HL-60 (cell line): ENCODE results near the gene SIGLEC12.
A peak's percentile ranks its signal among the peaks of the same experiment; 100 is the strongest.

Experiments
- DNase-seq, 2 experiments: peaks; one replicate each; pipeline ENCODE4 v3.0.0-alpha.2; 2010 to 2020; ENCODE audit warnings: low read depth in 1 of 2, low spot score in 1 of 2
- H3K27ac ChIP-seq: fragments of 250-450 bp; sonication (Bioruptor Pico); replicated peaks from 2 replicates; pipeline ENCODE4 v1.5.1; 2020; ENCODE audit warnings: mild to moderate bottlenecking, moderate library complexity
- H3K27me3 ChIP-seq: fragments of 250-450 bp; sonication (Bioruptor Pico); 2 replicates; pipeline ENCODE4 v1.5.1; 2021; ENCODE audit warnings: mild to moderate bottlenecking, moderate library complexity; ENCODE audit not compliant: insufficient read depth, poor library complexity, severe bottlenecking
- H3K4me3 ChIP-seq: replicated peaks from 2 replicates; pipeline ENCODE4 v1.5.1; 2011; ENCODE audit warnings: mild to moderate bottlenecking, control low read depth, low read length; ENCODE audit not compliant: insufficient read depth
- CTCF ChIP-seq: IDR thresholded peaks from one replicate; pipeline ENCODE4 v1.5.1; 2011; ENCODE audit warnings: low read length, control low read depth, inconsistent platforms; ENCODE audit not compliant: insufficient read depth
- GABPA ChIP-seq: IDR thresholded peaks from 2 replicates; pipeline ENCODE4 v1.6.1; 2012; ENCODE audit warnings: low read depth
- POLR2AphosphoS5 ChIP-seq: IDR thresholded peaks from 2 replicates; pipeline ENCODE4 v1.6.1; 2012; ENCODE audit warnings: low read depth
- REST ChIP-seq: IDR thresholded peaks from 2 replicates; pipeline ENCODE4 v1.6.1; 2012; ENCODE audit warnings: low read depth; ENCODE audit not compliant: insufficient replicate concordance
- SPI1 ChIP-seq: IDR thresholded peaks from 2 replicates; pipeline ENCODE4 v1.6.1; 2012; ENCODE audit warnings: low read depth, mild to moderate bottlenecking, borderline replicate concordance

Gene SIGLEC12

GRCh38 chr19:51458899-51459505 lies 42.6 kb downstream of the SIGLEC12 start:
- Histone ChIP-seq H3K4me3 (no peak overlapping the region), H3K27me3 (no peaks in the 10 kb centered on the region), H3K27ac (no peak overlapping the region)
- no peak for TF ChIP-seq POLR2AphosphoS5
- no peak for TF ChIP-seq GABPA
- TF ChIP-seq SPI1, result no peak
- TF ChIP-seq CTCF, result no peak
- TF ChIP-seq REST, result no peak
- peak in 1 of 2 experiments; percentile 29 for DNase-seq

- no peaks in the 10 kb centered on the region for H3K27me3 ChIP-seq
- TF ChIP-seq GABPA (no peak), REST (no peak)
- DNase-seq, result no peak
- H3K4me3 ChIP-seq, result no peak within 1 kb of the TSS
- H3K27ac ChIP-seq, result no peak within 1 kb of the TSS
These were observed 43.5 kb downstream of the SIGLEC12 start, which contains the start of gene SIGLEC8 for GRCh38 chr19:51458051-51458645. TSS of gene SIGLEC8 (minus strand) at chr19:51458454. CDS start at chr19:51458387, 67 bp downstream.

- TF ChIP-seq GABPA (no peak), REST (no peak), POLR2AphosphoS5 (no peak), CTCF (no peak)
- DNase-seq, result no peak
- Histone ChIP-seq H3K27me3 (no peaks in the 10 kb centered on the region), H3K27ac (no peak overlapping the region), H3K4me3 (no peak overlapping the region)
These were observed 44.1 kb downstream of the SIGLEC12 start for GRCh38 chr19:51457351-51458013.
